ENCODE results near the gene LLCFC1.

DNA sequence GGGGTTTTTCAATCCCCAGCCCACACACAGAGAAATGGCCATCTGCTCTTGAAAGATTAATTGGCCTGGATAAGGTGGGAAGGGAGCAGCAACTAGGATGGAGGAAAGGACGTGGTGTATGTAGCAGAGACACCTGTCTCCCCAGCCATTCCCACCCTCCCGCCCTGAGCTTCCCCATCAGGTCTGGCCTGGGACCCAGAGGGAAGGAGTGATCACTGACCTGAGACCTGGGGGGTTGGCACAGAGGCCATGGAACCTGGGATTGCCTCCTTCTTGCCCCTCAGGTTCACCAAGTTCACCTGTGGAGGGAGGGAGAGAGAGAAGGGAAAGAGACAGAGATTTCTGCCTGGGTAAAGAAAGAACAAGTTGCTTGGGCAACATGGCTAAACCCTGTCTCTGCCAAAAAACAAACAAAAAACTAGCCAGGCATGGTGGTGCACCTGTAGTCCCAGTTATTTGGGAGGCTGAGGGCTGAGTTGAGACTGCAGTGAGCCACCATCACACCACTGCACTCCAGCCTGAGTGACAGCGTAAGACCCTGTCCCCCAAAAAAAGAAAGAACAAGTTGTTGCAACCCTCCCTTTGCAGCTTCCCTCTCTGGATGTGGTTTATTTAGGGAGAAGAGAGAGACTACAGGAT, 42.4 kb upstream of the LLCFC1 start:
- TF ChIP-seq, protein P1, sequence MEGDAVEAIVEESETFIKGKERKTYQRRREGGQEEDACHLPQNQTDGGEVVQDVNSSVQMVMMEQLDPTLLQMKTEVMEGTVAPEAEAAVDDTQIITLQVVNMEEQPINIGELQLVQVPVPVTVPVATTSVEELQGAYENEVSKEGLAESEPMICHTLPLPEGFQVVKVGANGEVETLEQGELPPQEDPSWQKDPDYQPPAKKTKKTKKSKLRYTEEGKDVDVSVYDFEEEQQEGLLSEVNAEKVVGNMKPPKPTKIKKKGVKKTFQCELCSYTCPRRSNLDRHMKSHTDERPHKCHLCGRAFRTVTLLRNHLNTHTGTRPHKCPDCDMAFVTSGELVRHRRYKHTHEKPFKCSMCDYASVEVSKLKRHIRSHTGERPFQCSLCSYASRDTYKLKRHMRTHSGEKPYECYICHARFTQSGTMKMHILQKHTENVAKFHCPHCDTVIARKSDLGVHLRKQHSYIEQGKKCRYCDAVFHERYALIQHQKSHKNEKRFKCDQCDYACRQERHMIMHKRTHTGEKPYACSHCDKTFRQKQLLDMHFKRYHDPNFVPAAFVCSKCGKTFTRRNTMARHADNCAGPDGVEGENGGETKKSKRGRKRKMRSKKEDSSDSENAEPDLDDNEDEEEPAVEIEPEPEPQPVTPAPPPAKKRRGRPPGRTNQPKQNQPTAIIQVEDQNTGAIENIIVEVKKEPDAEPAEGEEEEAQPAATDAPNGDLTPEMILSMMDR (IDR thresholded peaks at IDR 0.05; ENCODE audit: control extremely low read depth in 1 of 3, insufficient read depth in 1 of 3, low read depth in 1 of 3, low read length in 3 of 3) = no peak
- TF ChIP-seq EZH2 (IDR thresholded peaks at IDR 0.05; ENCODE audit: low read depth, low read length, severe bottlenecking) (no peak), CHD1 (IDR thresholded peaks at IDR 0.05; ENCODE audit: low read depth, low read length) (no peak), CREB1 (IDR thresholded peaks at IDR 0.05) (no peak), RNF2 (IDR thresholded peaks at IDR 0.05; ENCODE audit: borderline replicate concordance, low read depth, low read length, missing control alignments, poor library complexity, severe bottlenecking) (no peak), POLR2A (IDR thresholded peaks at IDR 0.05; ENCODE audit: control extremely low read depth in 1 of 2, low read depth in 2 of 2, low read length in 2 of 2) (no peak)
- TF ChIP-seq, protein P2, sequence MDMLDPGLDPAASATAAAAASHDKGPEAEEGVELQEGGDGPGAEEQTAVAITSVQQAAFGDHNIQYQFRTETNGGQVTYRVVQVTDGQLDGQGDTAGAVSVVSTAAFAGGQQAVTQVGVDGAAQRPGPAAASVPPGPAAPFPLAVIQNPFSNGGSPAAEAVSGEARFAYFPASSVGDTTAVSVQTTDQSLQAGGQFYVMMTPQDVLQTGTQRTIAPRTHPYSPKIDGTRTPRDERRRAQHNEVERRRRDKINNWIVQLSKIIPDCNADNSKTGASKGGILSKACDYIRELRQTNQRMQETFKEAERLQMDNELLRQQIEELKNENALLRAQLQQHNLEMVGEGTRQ (IDR thresholded peaks at IDR 0.05; ENCODE audit: low read length) = no peak
